ENCODE measurements around the gene DCST2. TPM values are rescaled to one million over a fixed set of nuclear protein-coding genes. Genes with fewer than 3 reads are reported as not detected.
A peak's percentile ranks its signal among the peaks of the same experiment; 100 is the strongest.

DCST2 gene
- total and polyA plus RNA-seq, 9 of the 15 experiments (the other 6 are each of a cell fraction or from before 2014, with no cell fraction given): 0.09 to 0.49 (median 0.11) TPM; not detected in 3

DNA sequence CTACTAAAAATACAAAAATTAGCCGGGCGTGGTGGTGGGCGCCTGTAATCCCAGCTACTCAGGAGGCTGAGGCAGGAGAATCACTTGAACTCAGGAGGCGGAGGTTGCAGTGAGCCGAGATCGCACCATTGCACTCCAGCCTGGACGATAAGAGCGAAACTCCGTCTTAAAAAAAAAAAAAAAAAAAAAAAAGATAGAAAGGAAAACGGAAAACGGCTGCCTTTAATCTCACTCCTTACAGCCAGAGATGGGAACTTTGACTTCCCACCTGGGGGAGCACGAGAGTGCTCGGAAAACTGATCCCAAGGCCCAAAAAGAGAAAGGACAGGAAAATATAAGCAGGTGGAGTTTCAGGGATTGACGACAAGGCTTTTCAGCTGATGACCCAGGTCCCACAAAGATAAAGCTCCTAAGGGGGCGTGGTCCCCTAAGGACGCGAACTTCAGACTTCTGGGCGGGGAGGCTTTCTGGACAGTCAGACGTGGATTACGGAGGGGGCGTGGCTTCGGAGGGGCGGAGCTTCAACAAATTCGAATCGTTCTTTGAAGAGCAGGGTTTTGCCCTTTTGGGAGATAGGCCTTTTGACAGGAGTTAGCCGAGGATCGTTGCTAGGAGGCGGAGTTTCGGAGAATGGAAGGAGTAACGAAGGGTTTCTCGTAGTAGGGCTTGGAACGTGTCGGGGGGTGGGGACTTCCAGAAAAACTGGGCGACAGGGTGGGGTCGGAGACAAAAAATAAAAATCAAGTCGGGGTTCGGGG lies 60.1 kb downstream of the DCST2 start:
- ChIA-PET POLR2A (interaction anchor here (0.6 to 8.3 kb wide), 17 partner anchors 9 to 380 kb away, joined by 3 to 80 read pairs (median 4); partner anchors contain the start of genes FLAD1, LENEP, PBXIP1 and PMVK), CTCF (ENCODE audit: low intra/inter-chr PET ratio) (interaction anchor here (0.6 to 1.1 kb wide), 3 partner anchors 26 to 1530 kb away, joined by 3 read pairs; no protein-coding TSS in a partner anchor)
- H3K36me3 ChIP-seq (ENCODE audit: control insufficient read depth, insufficient read depth, low read length): peaks cover 37% of the 10 kb centered on the region
- H4K20me1 ChIP-seq (replicated peaks; ENCODE audit: control insufficient read depth, insufficient read depth, low read length): no peaks in the 10 kb centered on the region
- peak; percentile 47 for ATAC-seq
- peaks cover 80% of the 10 kb centered on the region for H3K79me2 ChIP-seq (ENCODE audit: control insufficient read depth, insufficient read depth, low read length)
- no peaks in the 10 kb centered on the region; a peak in 1 of 5 replicates for H3K27me3 ChIP-seq (ENCODE audit: control insufficient read depth in 2 of 2, insufficient read depth in 2 of 2, low read length in 2 of 2)
- H3K27ac ChIP-seq (ENCODE audit: extremely low read depth, low read depth, low read length): peak overlapping the region; percentile 99
- H3K9me1 ChIP-seq (ENCODE audit: control insufficient read depth, insufficient read depth, low read length): no peaks in the 10 kb centered on the region
- in situ Hi-C loops (cut with MboI): no loop called here
- peak; percentile 97 for FAIRE-seq
- no peaks in the 10 kb centered on the region for H3K9me3 ChIP-seq (replicated peaks; ENCODE audit: control insufficient read depth, insufficient read depth, low read depth, low read length)
- intact Hi-C loops (cut with micrococcal nuclease): loop anchor here (1.0 to 5.0 kb wide), 2 partner anchors 28 to 89 kb away; partner anchors contain the start of gene EFNA4
- 1% methylated on average over 31 of the region's 37 CpGs for WGBS (ENCODE audit: insufficient coverage, low coverage, missing lambda C conversion rate)
- H3K4me1 ChIP-seq (replicated peaks in 1 of 2; ENCODE audit: control insufficient read depth in 2 of 2, insufficient read depth in 2 of 2, low read length in 2 of 2): peaks cover 48 to 52% of the 10 kb centered on the region in 2 experiments
- H3K4me3 ChIP-seq: peak overlapping the region; percentile 66
- DNase-seq (ENCODE audit: extremely low read depth in 1 of 4, low spot score in 3 of 4): peak; percentile 75 to 99 (median 85)
- H3K9ac ChIP-seq (ENCODE audit: insufficient read depth in 1 of 2, low read depth in 2 of 2, low read length in 2 of 2): peak overlapping the region; percentile 96 to 97
- H2AFZ ChIP-seq (ENCODE audit: low read depth, low read length): peak overlapping the region; percentile 79
- H3K4me2 ChIP-seq (ENCODE audit: insufficient read depth, low read length): peak overlapping the region; percentile 96
- BruUV-seq (replicated peaks): no TSS peak
- TF ChIP-seq SMAD1 (IDR thresholded peaks at IDR 0.05; ENCODE audit: low read depth, low read length, partially characterized antibody) (no peak), SMAD3 (CRISPR knock-in tag; conservative IDR thresholded peaks at IDR 0.05) (no peak), SMARCA4 (IDR thresholded peaks at IDR 0.05) (peak; percentile 83), HNRNPUL1 (IDR thresholded peaks at IDR 0.05; ENCODE audit: low read length) (no peak), TAL1 (IDR thresholded peaks at IDR 0.05) (peak; percentile 19; the same call in 1 of the 2 replicates), CBFA2T3 (IDR thresholded peaks at IDR 0.05) (peak; percentile 66), SMC3 (conservative IDR thresholded peaks at IDR 0.05; ENCODE audit: insufficient read depth, low read depth, low read length) (no peak), TSHZ1 (CRISPR knock-in tag; IDR thresholded peaks at IDR 0.05) (no peak), NCOA2 (IDR thresholded peaks at IDR 0.05; ENCODE audit: partially characterized antibody in 2 of 2) (no peak), THRAP3 (IDR thresholded peaks at IDR 0.05; ENCODE audit: borderline replicate concordance) (peak; percentile 53; the same call in 1 of the 2 replicates), ZNF146 (CRISPR knock-in tag; IDR thresholded peaks at IDR 0.05; ENCODE audit: unreplicated experiment) (no peak), KAT8 (IDR thresholded peaks at IDR 0.05; ENCODE audit: low read depth) (no peak), NCOR1 (IDR thresholded peaks at IDR 0.05) (peak; percentile 68), SPI1 (IDR thresholded peaks at IDR 0.05; ENCODE audit: borderline replicate concordance, low read depth, low read length) (no peak), ZNF444 (CRISPR knock-in tag; IDR thresholded peaks at IDR 0.05) (no peak), NR4A1 (CRISPR knock-in tag; IDR thresholded peaks at IDR 0.05) (no peak), NR4A1 (tag; IDR thresholded peaks at IDR 0.05) (no peak)
- TF ChIP-seq, protein P1, sequence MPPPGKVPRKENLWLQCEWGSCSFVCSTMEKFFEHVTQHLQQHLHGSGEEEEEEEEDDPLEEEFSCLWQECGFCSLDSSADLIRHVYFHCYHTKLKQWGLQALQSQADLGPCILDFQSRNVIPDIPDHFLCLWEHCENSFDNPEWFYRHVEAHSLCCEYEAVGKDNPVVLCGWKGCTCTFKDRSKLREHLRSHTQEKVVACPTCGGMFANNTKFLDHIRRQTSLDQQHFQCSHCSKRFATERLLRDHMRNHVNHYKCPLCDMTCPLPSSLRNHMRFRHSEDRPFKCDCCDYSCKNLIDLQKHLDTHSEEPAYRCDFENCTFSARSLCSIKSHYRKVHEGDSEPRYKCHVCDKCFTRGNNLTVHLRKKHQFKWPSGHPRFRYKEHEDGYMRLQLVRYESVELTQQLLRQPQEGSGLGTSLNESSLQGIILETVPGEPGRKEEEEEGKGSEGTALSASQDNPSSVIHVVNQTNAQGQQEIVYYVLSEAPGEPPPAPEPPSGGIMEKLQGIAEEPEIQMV (tag; conservative IDR thresholded peaks at IDR 0.05; ENCODE audit: low read depth): no peak

Measured in K562 (cell line).